ENCODE results near the gene RIOX2.

DNA sequence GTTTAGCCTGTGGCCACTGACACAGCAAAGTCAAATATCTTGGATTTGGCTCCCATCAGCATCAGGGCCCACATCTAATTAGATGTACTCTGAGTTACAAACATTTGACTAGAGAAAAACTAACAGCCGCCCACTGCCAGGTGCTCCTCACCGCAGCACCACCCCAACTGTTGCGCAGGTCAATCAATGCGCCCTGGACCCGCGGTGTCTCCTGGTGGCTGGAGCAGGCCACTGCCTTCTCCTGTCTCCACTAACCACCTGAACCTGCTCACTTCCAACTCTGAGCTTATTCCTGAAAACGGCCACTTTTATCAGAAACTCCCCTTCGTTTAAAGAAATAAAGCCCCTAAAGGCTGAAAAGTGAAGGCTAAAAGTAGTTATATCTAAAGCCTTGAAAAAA is 4.3 kb downstream of the RIOX2 start:
- TF ChIP-seq EZH2 (IDR thresholded peaks at IDR 0.05; ENCODE audit: low read length): no peak
- TF ChIP-seq, protein P1, sequence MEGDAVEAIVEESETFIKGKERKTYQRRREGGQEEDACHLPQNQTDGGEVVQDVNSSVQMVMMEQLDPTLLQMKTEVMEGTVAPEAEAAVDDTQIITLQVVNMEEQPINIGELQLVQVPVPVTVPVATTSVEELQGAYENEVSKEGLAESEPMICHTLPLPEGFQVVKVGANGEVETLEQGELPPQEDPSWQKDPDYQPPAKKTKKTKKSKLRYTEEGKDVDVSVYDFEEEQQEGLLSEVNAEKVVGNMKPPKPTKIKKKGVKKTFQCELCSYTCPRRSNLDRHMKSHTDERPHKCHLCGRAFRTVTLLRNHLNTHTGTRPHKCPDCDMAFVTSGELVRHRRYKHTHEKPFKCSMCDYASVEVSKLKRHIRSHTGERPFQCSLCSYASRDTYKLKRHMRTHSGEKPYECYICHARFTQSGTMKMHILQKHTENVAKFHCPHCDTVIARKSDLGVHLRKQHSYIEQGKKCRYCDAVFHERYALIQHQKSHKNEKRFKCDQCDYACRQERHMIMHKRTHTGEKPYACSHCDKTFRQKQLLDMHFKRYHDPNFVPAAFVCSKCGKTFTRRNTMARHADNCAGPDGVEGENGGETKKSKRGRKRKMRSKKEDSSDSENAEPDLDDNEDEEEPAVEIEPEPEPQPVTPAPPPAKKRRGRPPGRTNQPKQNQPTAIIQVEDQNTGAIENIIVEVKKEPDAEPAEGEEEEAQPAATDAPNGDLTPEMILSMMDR (optimal IDR thresholded peaks at IDR 0.05 in 1 of 3, IDR thresholded peaks at IDR 0.05 in 1 of 3, conservative IDR thresholded peaks at IDR 0.05 in 1 of 3; ENCODE audit: extremely low read depth in 1 of 3, insufficient read depth in 2 of 3, low read length in 3 of 3): no peak
